Fibroblast of lung (primary cell): ENCODE data around the gene SERPINB10. TPM values are rescaled to one million over a fixed set of nuclear protein-coding genes. Genes with fewer than 3 reads are reported as not detected.
A peak's percentile ranks its signal among the peaks of the same experiment; 100 is the strongest.

Experiments used
- DNase-seq, 2 donors: peaks; one replicate each; pipeline versions ENCODE4 v3.0.0 to v3.0.0-alpha.2; 2010; ENCODE audit warnings: low read depth in 2 of 2
- H2AFZ ChIP-seq: 2 replicates; pipeline ENCODE4 v1.5.1; 2012; ENCODE audit warnings: low read length, control low read depth, inconsistent platforms
- H3K27ac ChIP-seq: 2 replicates; pipeline ENCODE4 v1.5.1; 2011; ENCODE audit warnings: low read length, control low read depth; ENCODE audit not compliant: insufficient read depth
- H3K27me3 ChIP-seq: 2 replicates; pipeline ENCODE4 v1.5.1; 2011; ENCODE audit warnings: mild to moderate bottlenecking, low read length; ENCODE audit not compliant: control insufficient read depth, insufficient read depth
- H3K36me3 ChIP-seq: 2 replicates; pipeline ENCODE4 v1.5.1; 2011; ENCODE audit warnings: low read length; ENCODE audit not compliant: control insufficient read depth, insufficient read depth
- H3K4me1 ChIP-seq: 2 replicates; pipeline ENCODE4 v1.5.1; 2011; ENCODE audit warnings: low read length; ENCODE audit not compliant: control insufficient read depth, insufficient read depth; ENCODE audit errors: extremely low read depth
- H3K4me2 ChIP-seq: 2 replicates; pipeline ENCODE4 v1.5.1; 2011; ENCODE audit warnings: low read length, control low read depth; ENCODE audit not compliant: insufficient read depth; ENCODE audit errors: extremely low read depth
- H3K4me3 ChIP-seq, 4 experiments: fragments of 200-600 bp in 1 of 4; sonication (generic) in 1 of 4; replicated peaks in 1 of 4; 2 replicates each; pipeline ENCODE4 v1.5.1; 2011 to 2016; ENCODE audit warnings: low read length in 4 of 4, low read depth in 3 of 4, mild to moderate bottlenecking in 3 of 4, control low read depth in 2 of 4, inconsistent platforms in 1 of 4, mixed read lengths in 1 of 4; ENCODE audit not compliant: insufficient read depth in 1 of 4; ENCODE audit errors: control extremely low read depth in 1 of 4
- H3K79me2 ChIP-seq: 2 replicates; pipeline ENCODE4 v1.5.1; 2012; ENCODE audit warnings: mild to moderate bottlenecking, low read length, inconsistent platforms; ENCODE audit not compliant: control insufficient read depth, insufficient read depth
- H3K9ac ChIP-seq: 2 replicates; pipeline ENCODE4 v1.5.1; 2011; ENCODE audit warnings: mild to moderate bottlenecking, low read length, control low read depth; ENCODE audit not compliant: insufficient read depth
- H3K9me3 ChIP-seq: 2 replicates; pipeline ENCODE4 v1.5.1; 2012; ENCODE audit warnings: low read depth, low read length; ENCODE audit not compliant: control insufficient read depth, insufficient read depth
- H4K20me1 ChIP-seq: 2 replicates; pipeline ENCODE4 v1.5.1; 2011; ENCODE audit warnings: low read length; ENCODE audit not compliant: control insufficient read depth, insufficient read depth; ENCODE audit errors: extremely low read depth
- EZH2 ChIP-seq: IDR thresholded peaks from 2 replicates; pipeline ENCODE4 v1.5.1; 2012; ENCODE audit warnings: low read length, control low read depth, mild to moderate bottlenecking; ENCODE audit errors: missing control alignments
- polyA plus RNA-seq, 2 donors: library from polyadenylated mRNA; depleted of rRNA in 1 of 2; stranded (reverse) in 1 of 2; unstranded in 1 of 2; fragments of >200 nt; gene quantifications; 2 replicates each; pipeline ENCODE4 v1.2.1, GENCODE V29; 2011 to 2012; ENCODE audit warnings: missing spikeins in 1 of 2
- total RNA-seq: library from RNA; depleted of rRNA; stranded (reverse); fragments of >200 nt; gene quantifications from 2 replicates; pipeline ENCODE4 v1.2.1, GENCODE V29; 2014
- TF ChIP-seq, protein P1 (sequence below), 2 donors: IDR thresholded peaks in 1 of 2; conservative IDR thresholded peaks in 1 of 2; 1 replicate in 1 of 2; 2 replicates in 1 of 2; pipeline ENCODE4 v1.5.1; 2011 to 2012; ENCODE audit warnings: low read length in 2 of 2, control low read depth in 1 of 2, inconsistent platforms in 1 of 2, low read depth in 1 of 2, mild to moderate bottlenecking in 1 of 2

Gene SERPINB10
- total and polyA plus RNA-seq, 2 donors (not counting 1 experiment from before 2014, with no cell fraction given) = 0.08 TPM; not detected in 1

DNA sequence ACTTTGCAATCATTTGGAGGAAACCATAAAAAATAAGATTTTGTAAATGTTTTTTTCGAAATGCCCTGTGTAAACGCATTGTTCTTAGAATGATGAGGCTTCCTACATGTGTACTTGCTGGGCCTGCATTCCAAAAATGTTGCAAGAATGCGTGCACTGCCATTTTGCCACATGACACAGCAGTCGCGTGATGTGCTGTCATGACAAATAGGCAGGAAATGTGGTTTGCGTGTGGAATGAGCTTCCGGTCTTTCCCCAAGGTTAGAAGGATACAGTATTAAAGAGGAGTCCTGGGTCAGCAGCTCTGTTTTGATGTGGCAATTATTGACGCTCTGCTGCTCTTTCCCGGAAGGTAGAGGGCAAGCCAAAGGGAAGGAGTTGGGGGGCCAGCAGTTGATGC is 38.4 kb upstream of the SERPINB10 start:
- peak; percentile 17 to 86 for DNase-seq
- peak overlapping the region; percentile 38 for H3K9ac ChIP-seq
- H4K20me1 ChIP-seq = no peaks in the 10 kb centered on the region
- peak overlapping the region; percentile 29 for H2AFZ ChIP-seq
- H3K27ac ChIP-seq = peak overlapping the region; percentile 89
- H3K36me3 ChIP-seq = no peaks in the 10 kb centered on the region
- no peaks in the 10 kb centered on the region for H3K79me2 ChIP-seq
- peaks cover 12% of the 10 kb centered on the region for H3K4me1 ChIP-seq
- H3K4me3 ChIP-seq = no peak overlapping the region
- no peaks in the 10 kb centered on the region for H3K27me3 ChIP-seq
- H3K9me3 ChIP-seq = no peaks in the 10 kb centered on the region
- TF ChIP-seq EZH2 = no peak
- peak overlapping the region; percentile 35 for H3K4me2 ChIP-seq

DNA sequence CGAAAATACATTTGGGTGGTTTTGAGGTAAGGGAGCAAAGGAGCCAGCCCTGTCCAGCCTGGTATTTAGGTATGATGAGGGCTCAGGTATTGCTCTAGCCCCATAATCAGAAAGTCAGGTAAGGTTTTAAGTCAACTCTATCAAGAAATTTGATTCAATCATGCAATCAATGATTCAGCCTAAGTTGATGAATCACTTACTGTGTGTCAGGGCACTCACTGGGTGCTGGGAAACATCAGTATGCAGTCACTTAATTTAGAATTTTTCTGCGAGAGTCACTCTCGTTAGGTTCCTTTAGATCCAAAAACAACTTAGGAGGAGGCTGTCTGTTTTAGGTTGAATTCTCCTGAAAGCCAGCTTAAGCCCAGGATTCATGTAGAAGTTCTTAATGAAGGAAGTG is 37.9 kb upstream of the SERPINB10 start:
- no peak overlapping the region for H3K4me3 ChIP-seq
- H3K4me1 ChIP-seq = peaks cover 12% of the 10 kb centered on the region
- H4K20me1 ChIP-seq = no peaks in the 10 kb centered on the region
- no peak for DNase-seq
- TF ChIP-seq, protein P1, sequence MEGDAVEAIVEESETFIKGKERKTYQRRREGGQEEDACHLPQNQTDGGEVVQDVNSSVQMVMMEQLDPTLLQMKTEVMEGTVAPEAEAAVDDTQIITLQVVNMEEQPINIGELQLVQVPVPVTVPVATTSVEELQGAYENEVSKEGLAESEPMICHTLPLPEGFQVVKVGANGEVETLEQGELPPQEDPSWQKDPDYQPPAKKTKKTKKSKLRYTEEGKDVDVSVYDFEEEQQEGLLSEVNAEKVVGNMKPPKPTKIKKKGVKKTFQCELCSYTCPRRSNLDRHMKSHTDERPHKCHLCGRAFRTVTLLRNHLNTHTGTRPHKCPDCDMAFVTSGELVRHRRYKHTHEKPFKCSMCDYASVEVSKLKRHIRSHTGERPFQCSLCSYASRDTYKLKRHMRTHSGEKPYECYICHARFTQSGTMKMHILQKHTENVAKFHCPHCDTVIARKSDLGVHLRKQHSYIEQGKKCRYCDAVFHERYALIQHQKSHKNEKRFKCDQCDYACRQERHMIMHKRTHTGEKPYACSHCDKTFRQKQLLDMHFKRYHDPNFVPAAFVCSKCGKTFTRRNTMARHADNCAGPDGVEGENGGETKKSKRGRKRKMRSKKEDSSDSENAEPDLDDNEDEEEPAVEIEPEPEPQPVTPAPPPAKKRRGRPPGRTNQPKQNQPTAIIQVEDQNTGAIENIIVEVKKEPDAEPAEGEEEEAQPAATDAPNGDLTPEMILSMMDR (conservative IDR thresholded peaks at IDR 0.05 in 1 of 2, IDR thresholded peaks at IDR 0.05 in 1 of 2; ENCODE audit: low read depth in 1 of 2, low read length in 2 of 2) = no peak
- TF ChIP-seq EZH2 = no peak
- peak overlapping the region; percentile 89 for H3K27ac ChIP-seq
- H3K27me3 ChIP-seq = no peaks in the 10 kb centered on the region
- no peaks in the 10 kb centered on the region for H3K9me3 ChIP-seq
- H3K36me3 ChIP-seq = no peaks in the 10 kb centered on the region
- no peaks in the 10 kb centered on the region for H3K79me2 ChIP-seq
- H3K4me2 ChIP-seq = no peak overlapping the region
- H3K9ac ChIP-seq = peak overlapping the region; percentile 38
- peak overlapping the region; percentile 29 for H2AFZ ChIP-seq

DNA sequence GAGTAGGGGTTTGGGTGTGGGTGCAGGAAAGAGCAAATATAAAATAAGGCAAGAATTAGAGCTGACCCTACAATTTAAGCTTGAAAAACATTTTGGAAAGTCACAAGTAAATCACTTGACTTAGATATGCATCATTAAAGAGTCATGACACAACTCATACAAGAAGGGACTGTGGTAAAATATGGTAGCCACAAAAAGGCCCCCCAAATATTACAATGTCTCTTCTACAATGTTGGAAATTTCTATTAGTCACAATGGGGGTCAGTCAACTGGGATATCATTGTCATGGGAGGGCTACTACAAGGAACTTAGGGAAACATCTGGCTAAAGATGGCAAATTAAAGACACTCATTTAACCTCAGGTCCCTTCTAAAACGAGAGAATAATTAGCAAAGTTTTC is 35.9 kb upstream of the SERPINB10 start:
- H3K4me1 ChIP-seq = peaks cover 12% of the 10 kb centered on the region
- no peak for DNase-seq
- no peak overlapping the region for H3K4me2 ChIP-seq
- no peaks in the 10 kb centered on the region for H4K20me1 ChIP-seq
- no peaks in the 10 kb centered on the region for H3K9me3 ChIP-seq
- no peak overlapping the region for H2AFZ ChIP-seq
- H3K27me3 ChIP-seq = no peaks in the 10 kb centered on the region
- no peak overlapping the region for H3K4me3 ChIP-seq
- no peak overlapping the region for H3K27ac ChIP-seq
- H3K36me3 ChIP-seq = no peaks in the 10 kb centered on the region
- no peaks in the 10 kb centered on the region for H3K79me2 ChIP-seq
- TF ChIP-seq EZH2 = no peak
- TF ChIP-seq, protein P1 (conservative IDR thresholded peaks at IDR 0.05 in 1 of 2, IDR thresholded peaks at IDR 0.05 in 1 of 2; ENCODE audit: low read depth in 1 of 2, low read length in 2 of 2) = no peak
- H3K9ac ChIP-seq = no peak overlapping the region
